Panc1 (cell line): ENCODE data around the gene DDX27.

ENCODE experiments used
- CTCF ChIP-seq: fragments of 450-650 bp; IDR thresholded peaks from 2 replicates; pipeline ENCODE4 v1.5.1; 2017; ENCODE audit warnings: mild to moderate bottlenecking
- POLR2AphosphoS5 ChIP-seq: IDR thresholded peaks from 2 replicates; pipeline ENCODE4 v1.6.1; 2012; ENCODE audit warnings: mild to moderate bottlenecking, low read depth, low read length, moderate library complexity
- REST ChIP-seq, 2 experiments: IDR thresholded peaks; 2 replicates each; pipeline ENCODE4 v1.6.1; 2011 to 2012; ENCODE audit warnings: low read depth in 2 of 2, control low read depth in 1 of 2, low read length in 1 of 2, mild to moderate bottlenecking in 1 of 2, moderate library complexity in 1 of 2; ENCODE audit not compliant: insufficient read depth in 1 of 2
- SIN3A ChIP-seq: IDR thresholded peaks from 2 replicates; pipeline ENCODE4 v1.6.1; 2012; ENCODE audit warnings: low read depth, mild to moderate bottlenecking, low read length, moderate library complexity, borderline replicate concordance; ENCODE audit not compliant: insufficient read depth

GRCh38 chr20:49280463-49281058, 61.3 kb downstream of the DDX27 start:
- TF ChIP-seq SIN3A, result no peak
- no peak for TF ChIP-seq CTCF
- no peak for TF ChIP-seq REST (IDR thresholded peaks at IDR 0.05; ENCODE audit: insufficient read depth in 1 of 2, low read depth in 2 of 2, low read length in 1 of 2)
- TF ChIP-seq POLR2AphosphoS5, result no peak; the same call in none of the 2 replicates
